ENCODE results near the gene LAMTOR5.

DNA sequence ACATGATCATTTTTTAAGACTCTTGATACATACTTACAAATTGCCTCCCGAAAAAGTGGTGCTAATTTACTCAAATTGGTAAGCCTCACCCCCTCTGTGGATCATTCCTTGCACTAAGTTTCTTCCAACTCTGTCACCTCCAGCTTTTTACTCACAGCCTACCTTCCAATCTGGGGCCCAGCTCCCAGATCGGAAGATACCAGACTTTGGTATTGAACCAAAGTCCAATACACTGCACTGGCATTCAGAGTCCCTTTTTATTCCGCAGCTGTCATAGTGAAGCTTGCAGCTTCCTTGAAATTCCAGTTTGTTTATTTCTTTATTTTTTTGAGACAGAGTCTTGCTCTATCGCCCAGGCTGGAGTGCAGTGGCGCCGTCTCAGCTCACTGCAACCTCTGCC is 1.8 kb upstream of the LAMTOR5 start:
- TF ChIP-seq CTCF (IDR thresholded peaks at IDR 0.05) = no peak
- TF ChIP-seq POLR2A (IDR thresholded peaks at IDR 0.05) = no peak
- TF ChIP-seq EP300 (IDR thresholded peaks at IDR 0.05) = no peak
- TF ChIP-seq POLR2AphosphoS5 (IDR thresholded peaks at IDR 0.05) = no peak

Measured in sigmoid colon (tissue), 4 donors.